Jurkat, Clone E6-1 (cell line): ENCODE measurements around the gene DNER.

Source experiments
- DNase-seq: peaks from one replicate; pipeline ENCODE4 v3.0.0-alpha.2; 2011; ENCODE audit warnings: low read depth, low spot score
- H3K4me3 ChIP-seq: 2 replicates; pipeline ENCODE4 v1.5.1; 2011; ENCODE audit warnings: mild to moderate bottlenecking, low read length, control low read depth, moderate library complexity

The DNER gene

GRCh38 chr2:229470781-229471180 is 243.6 kb downstream of the DNER start:
- no peak for DNase-seq

DNA sequence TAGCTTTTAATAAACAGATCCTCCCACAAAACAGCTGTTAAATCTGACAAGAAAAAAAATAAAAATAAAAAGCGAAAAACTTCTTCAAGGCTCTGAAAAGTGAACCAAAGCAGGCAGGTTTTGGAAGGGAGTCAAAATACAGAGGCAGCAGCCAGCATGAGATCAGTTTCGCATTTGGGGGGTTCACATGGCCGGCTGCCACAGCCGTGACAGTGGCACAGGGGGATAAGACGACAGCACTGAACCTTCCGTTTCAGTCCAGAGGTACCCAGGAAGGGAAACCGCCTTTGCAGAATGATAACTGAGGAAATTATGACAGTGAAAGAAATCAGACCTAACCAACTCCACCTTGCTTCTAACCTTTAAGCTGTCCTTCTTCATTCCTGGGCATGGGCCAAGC is 246.6 kb downstream of the DNER start:
- DNase-seq, result no peak
- no peak overlapping the region for H3K4me3 ChIP-seq

More at GRCh38 chr2:229470781-229471180, 243.6 kb downstream of the DNER start:
- H3K4me3 ChIP-seq, result no peak overlapping the region

DNA sequence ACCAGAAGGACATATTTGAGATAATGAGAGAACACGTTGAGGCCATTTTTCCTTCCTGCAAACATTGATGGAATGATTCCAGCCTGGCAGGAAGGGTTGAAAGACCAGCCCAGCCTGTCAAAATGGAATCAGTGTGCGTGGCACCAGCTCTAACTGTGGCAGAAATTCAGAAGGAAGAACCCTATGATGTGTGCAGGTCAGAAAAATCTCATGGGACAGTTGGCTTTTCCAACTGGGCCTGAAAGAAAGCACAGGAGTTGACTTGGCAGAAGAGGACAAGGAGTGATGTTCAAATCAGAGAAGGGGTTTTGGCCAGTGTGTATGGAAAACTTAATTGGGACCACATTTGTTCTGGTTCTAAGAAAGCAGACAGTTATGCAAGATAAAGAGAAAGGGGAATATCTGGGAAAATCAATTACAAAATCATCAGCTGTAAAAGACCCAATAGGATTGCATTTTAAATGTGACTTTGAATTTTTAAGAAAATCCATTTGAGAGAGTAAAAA is 250.5 kb downstream of the DNER start:
- no peak overlapping the region for H3K4me3 ChIP-seq
- DNase-seq, result no peak

DNA sequence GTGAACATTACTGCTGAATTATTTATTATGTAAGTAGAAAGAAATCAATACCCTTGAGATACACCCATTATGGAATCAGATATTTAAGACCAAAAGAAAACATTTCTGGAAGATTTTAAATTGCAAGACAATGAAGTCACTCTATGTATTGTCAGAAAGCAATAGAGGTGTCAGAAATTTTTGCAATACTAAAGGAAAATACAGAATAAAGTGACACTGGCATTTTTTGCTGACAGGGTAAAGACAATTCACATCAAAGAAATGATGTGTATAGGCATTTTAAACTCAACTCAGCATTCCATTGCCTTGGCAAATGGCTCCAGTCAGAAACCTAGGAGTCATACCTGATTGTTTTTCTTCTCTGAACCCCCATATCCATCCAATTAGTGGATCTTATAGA is 252.2 kb downstream of the DNER start:
- H3K4me3 ChIP-seq, result no peak overlapping the region
- DNase-seq, result no peak

- no peak overlapping the region for H3K4me3 ChIP-seq
Measured at GRCh38 chr2:229456091-229456490, 258.3 kb downstream of the DNER start.

DNA sequence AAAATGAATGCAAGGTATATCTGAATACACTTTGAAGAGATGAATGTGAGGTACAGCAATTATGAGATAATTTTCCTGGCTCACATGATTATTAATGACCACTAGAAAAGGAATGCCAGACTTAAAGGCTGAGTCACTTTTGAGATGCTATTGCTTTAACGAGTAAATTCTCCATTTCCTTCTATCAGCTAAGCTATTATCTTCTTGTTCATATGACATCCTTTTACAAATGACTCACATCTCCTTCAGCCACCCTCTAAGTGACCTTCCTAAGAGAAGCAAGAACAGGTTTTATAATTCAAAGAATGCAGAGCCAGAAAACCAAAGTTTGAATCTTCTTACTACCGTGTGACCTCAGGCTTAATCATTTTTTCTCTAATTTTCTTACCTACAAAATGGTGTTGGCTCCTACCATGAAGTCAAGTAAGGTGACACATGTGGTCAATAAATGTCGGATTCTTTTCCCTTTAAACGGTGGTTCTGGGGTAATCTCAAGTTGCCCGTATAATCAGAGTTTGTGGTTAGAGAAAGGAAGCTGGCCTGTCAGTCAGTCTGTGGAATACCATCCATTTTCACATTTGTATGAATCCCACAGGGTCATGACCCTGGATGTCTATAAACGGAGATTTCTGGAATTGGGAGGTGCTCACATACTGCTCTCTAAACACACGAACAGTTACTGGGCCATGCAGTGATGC is 259.3 kb downstream of the DNER start:
- H3K4me3 ChIP-seq, result no peak overlapping the region
- no peak for DNase-seq

More at GRCh38 chr2:229456091-229456490, 258.3 kb downstream of the DNER start:
- no peak for DNase-seq

- no peak for DNase-seq
- no peak overlapping the region for H3K4me3 ChIP-seq
Measured at GRCh38 chr2:229453230-229453629, 261.1 kb downstream of the DNER start.

DNA sequence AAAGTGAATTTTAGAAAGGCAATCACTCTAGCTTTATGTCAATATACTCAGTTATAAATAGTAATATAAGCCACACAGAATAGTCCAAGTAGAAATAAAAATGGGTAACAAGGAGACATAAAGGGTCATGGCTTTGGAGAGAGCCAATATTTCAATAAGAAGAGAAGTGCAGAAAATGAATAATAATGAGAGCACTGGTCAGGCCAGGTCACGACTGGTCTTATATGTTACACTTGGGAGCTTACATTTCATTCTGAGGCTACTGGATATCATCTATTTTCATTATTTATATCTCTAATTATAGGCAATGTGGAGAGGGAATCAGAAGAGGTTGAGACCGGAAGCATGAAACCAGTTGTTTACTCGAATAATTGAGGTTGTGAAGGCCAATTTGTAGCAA is 262.5 kb downstream of the DNER start:
- no peak for DNase-seq
- no peak overlapping the region for H3K4me3 ChIP-seq

DNA sequence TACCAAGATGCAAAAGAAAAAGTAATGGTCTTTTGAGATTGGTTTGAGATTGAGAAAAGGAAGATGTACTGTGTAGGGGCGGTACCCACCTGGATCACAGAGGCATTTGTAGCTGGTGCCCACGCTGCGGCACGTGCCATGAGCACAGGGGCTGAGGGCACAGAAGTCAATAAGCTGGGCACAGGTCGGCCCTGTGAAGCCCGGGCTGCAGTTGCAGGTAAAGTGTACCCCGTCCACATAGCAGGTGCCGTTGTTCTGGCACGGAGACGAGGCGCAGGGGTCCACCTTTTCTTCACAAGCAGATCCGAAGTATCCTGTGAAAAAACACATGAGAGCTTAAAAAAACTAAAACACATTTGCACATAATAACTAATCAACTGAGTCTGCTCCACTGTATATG is 267.1 kb downstream of the DNER start:
- no peak for DNase-seq
- no peak overlapping the region for H3K4me3 ChIP-seq

GRCh38 chr2:229446350-229446749 is 268.0 kb downstream of the DNER start:
- DNase-seq, result no peak
- no peak overlapping the region for H3K4me3 ChIP-seq

DNA sequence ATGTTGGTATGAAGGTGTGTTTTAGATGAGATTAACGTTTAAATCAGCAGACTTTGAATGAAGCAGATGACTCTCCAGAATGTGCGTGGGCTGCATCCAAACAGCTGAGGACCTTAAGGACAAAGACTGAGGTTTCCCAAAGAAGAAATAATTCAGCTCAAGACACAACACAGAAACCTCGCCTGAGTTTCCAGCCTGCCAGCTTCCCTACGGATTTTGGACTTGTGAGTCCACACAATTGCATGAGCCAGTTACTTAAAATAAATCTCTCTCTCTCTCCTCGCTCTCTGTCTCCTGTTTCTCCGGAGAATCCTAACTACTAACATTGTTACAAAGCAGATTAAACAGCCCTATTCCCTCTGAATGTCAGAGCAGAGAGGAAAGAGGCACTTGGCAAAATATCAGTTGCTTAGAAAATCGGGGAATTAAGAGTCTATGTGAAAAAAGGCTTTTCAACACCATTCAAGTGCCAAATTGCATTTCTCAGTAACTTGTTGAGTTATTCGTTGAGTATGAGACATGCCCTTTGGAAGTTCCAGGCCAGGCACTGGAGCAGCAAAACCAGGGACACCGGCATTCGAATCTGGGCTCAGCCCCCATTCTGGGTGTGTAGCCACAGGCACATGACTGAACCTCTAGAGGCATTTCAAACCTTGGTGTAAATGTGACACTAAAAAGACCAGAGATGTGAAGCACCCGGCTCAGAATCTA is 268.7 kb downstream of the DNER start:
- DNase-seq, result no peak
- no peak overlapping the region for H3K4me3 ChIP-seq

DNA sequence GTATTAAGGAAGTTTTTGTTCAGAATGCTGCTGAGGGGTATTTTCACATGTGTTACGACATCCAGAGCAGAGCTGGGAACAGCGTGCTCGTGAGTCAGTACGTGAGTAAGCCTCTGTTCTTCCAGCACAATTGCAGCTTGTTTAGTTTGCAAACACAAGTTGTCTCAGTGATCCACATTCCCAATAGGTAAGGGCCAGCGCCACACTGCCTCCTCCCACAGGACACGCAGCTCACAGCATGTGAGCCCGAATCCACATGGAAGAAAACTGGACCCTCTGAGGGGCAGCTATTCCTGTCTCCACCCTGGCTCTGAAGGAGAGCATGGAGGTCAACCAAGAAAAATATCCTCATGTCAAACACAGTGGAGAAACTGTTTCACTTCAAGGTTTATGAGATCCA is 269.3 kb downstream of the DNER start:
- no peak for DNase-seq
- no peak overlapping the region for H3K4me3 ChIP-seq

- no peak for DNase-seq
- H3K4me3 ChIP-seq, result no peak overlapping the region
Measured at GRCh38 chr2:229443546-229444268, 270.6 kb downstream of the DNER start.

DNA sequence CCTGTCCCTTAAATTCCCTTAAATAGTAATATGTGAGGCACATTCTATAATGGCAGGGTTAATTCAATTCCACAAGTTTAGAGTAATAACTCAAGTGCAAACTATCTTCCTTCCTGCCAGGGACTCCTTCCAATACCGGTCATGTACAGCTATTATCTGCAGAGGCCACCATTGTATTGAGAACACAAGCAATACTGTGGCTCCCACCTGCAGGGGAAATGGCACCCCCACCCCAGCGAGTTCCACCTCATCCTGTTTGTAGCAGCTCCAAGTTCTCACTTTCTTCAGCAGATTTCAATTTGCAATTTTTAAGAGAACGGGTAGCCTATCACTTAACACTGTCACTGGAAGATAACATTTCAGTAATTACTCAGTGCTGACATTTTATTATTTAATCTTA is 271.2 kb downstream of the DNER start:
- H3K4me3 ChIP-seq, result no peak overlapping the region
- DNase-seq, result no peak

DNA sequence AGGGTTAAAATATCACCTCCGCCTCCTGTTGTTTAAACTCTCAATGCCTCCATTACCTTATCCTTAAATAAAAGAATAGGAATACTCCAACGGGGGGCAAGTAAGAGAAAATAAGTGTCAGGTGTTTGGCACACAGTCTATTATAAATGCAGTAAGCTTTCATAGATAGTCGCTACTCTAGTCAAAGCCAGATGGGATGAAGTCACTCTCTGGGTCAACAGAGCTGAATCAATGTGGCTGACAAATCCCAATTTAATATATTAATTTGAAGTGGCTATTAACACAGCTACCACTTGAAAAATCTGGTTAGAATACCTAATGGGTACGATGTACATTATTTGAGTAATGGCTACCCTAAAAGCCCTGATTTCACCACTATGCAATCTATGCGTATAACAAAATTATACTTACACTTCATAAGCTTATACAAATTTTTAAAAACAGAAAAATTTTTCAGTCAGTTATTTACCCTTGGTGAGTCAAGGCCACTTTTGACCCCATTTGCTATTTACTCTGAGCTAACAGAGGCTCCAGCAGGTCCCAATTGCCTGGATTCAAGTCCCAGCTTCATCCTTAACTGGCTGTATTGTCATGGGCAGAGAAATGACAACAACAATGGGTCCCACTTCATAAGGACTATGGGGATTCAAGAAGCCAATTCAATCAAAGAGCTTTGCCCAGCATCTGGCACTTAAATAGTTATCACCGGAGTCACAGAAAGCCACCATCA is 275.8 kb downstream of the DNER start:
- no peak for DNase-seq
- no peak overlapping the region for H3K4me3 ChIP-seq

GRCh38 chr2:229437467-229437866 is 276.9 kb downstream of the DNER start:
- no peak for DNase-seq
- no peak overlapping the region for H3K4me3 ChIP-seq

- H3K4me3 ChIP-seq, result no peak overlapping the region
- no peak for DNase-seq
Measured at GRCh38 chr2:229434187-229434586, 280.2 kb downstream of the DNER start.

DNA sequence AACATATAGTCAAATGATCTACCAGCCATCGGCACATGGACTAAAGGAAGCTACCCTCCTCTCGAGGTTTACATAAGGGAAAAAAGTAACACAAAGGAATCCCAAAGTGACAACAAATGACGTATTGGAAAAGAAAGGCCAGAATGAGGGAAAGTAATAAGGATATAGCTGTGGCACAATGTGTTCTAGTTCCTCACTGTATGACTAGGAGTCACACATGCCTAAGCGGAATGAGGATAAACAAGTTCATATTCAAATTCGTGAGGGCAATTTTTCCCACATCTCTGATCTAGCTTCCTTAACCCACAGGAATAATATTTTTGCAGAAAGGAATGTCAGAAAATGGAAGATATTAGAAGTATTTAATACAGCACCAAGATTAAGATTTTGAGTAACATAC is 281.0 kb downstream of the DNER start:
- no peak overlapping the region for H3K4me3 ChIP-seq
- no peak for DNase-seq

DNA sequence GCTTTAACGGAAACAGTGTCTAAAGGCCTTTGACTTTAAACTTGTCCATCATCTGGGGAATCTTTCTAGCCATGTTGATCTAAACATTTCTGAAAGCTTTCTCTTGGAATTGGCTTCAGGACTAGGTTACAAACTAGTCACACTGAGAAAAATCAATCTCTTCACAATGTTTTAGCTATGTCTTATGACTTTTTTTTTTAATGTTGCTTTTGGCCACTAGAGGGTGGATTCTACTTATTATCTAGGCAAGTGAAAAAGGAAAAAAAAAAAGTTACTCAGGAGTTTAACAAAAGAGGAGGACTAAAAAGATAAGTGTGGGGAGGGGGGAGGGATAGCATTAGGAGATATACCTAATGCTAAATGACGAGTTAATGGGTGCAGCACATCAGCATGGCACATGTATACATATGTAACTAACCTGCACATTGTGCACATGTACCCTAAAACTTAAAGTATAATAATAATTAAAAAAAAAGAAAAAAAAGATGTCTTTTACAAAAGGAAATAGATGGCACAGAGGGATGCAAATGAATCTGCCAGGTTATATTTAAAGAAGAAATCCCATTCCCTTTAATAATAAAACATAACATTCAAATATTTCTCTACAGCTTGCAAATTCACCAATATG is 282.9 kb downstream of the DNER start:
- DNase-seq, result peak; percentile 41
- no peak overlapping the region for H3K4me3 ChIP-seq
